ENCODE data around the gene CHRNA7.

DNA sequence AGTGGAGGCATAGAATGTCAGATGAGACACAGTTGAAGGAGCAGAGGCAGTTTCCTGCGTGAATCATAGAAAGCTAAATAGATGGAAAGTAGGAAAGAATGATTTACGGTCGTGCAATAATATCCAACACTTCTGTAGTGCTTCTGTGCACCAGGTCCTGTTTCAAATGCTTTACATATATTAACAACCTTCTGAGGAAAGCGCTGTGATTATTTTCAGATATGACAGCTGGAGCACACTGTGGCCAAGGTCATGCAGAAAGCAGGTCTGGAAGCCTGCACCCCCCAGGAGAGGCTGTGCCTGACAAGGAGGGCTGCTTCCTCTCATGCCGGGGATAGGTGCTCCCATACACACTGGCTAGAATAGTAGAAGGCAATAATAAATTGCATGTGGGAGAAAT, 104.5 kb downstream of the CHRNA7 start:
- TF ChIP-seq POLR2A (IDR thresholded peaks at IDR 0.05) = no peak
- TF ChIP-seq, protein P1, sequence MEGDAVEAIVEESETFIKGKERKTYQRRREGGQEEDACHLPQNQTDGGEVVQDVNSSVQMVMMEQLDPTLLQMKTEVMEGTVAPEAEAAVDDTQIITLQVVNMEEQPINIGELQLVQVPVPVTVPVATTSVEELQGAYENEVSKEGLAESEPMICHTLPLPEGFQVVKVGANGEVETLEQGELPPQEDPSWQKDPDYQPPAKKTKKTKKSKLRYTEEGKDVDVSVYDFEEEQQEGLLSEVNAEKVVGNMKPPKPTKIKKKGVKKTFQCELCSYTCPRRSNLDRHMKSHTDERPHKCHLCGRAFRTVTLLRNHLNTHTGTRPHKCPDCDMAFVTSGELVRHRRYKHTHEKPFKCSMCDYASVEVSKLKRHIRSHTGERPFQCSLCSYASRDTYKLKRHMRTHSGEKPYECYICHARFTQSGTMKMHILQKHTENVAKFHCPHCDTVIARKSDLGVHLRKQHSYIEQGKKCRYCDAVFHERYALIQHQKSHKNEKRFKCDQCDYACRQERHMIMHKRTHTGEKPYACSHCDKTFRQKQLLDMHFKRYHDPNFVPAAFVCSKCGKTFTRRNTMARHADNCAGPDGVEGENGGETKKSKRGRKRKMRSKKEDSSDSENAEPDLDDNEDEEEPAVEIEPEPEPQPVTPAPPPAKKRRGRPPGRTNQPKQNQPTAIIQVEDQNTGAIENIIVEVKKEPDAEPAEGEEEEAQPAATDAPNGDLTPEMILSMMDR (IDR thresholded peaks at IDR 0.05) = no peak

All from esophagus squamous epithelium (tissue), 4 donors.